Hair follicle dermal papilla cell (primary cell): ENCODE data around the gene TSNAX. TPM values are rescaled to one million over a fixed set of nuclear protein-coding genes. Genes with fewer than 3 reads are reported as not detected.

Source experiments
- total RNA-seq: library from RNA; depleted of rRNA; stranded (reverse); fragments of >200 nt; gene quantifications from 2 replicates; pipeline ENCODE4 v1.2.3, GENCODE V29; 2012

Gene TSNAX
- total RNA-seq: 37.8 and 41.4 TPM in 2 replicates

GRCh38 chr1:231528172-231529029 is at the start of gene TSNAX:
TSNAX (plus strand) TSS chr1:231528669; CDS start chr1:231528811, 142 bp downstream.

Other genes starting within 250 kb of the TSNAX start
- 21.7 and 22.2 TPM in 2 replicates for gene EXOC8, start 190.8 kb upstream of the TSNAX start, total RNA-seq
- gene SPRTN, start 190.4 kb upstream of the TSNAX start, total RNA-seq: 13.6 and 19.5 TPM in 2 replicates
- 34.0 and 42.2 TPM in 2 replicates for gene EGLN1, start 106.4 kb upstream of the TSNAX start, total RNA-seq
- 11.7 and 13.8 TPM in 2 replicates for gene DISC1, start 98.1 kb downstream of the TSNAX start, total RNA-seq